NCI-H345 treated with DMSO at 0.1 percent for 48 hours (cell line): ENCODE data around the gene ZNF75A.
"Not testable (repeated sequence)": the region's sequence is repeated elsewhere in the genome, so short reads cannot be mapped to it uniquely, and the experiment has no call there.

ENCODE experiments used
- DNase-seq: peaks from one replicate; lab custom pipeline; 2025; ENCODE audit not compliant: unreplicated experiment; lab: John Stamatoyannopoulos, UW

ZNF75A gene

GRCh38 chr16:3305109-3306068 is at the start of gene ZNF75A, which contains the start of gene TIGD7:
Gene ZNF75A (plus strand): TSS chr16:3305497. CDS start chr16:3308429, 2,932 bp downstream.
Gene TIGD7 (minus strand): TSS chr16:3305430. CDS start chr16:3300614, 4,816 bp downstream.
- peak; percentile 50 for DNase-seq

- DNase-seq, result no peak
These were observed 49.0 kb upstream of the ZNF75A start, which contains the start of gene MEFV for GRCh38 chr16:3256146-3256865. Gene MEFV (minus strand): TSS chr16:3256633. CDS start chr16:3256587, 46 bp downstream.

GRCh38 chr16:3256866-3257465 is 48.3 kb upstream of the ZNF75A start:
- DNase-seq, result no peak

DNA sequence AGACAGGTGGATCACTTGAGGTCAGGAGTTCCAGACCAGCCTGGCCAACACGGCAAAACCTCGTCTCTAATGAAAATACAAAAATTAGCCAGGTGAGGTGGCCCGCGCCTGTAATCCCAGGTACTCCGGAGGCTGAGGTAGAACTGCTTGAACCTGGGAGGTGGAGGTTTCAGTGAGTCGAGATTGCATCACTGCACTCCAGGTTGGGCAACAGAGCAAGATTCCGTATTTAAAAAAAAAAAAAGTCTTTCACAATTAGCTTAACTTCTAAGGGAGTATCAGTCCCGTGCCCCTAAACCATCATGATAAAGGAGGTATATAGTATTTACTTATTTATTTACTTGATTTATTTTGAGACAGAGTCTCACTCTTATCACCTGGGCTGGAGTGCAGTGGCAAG is 45.5 kb upstream of the ZNF75A start:
- no peak for DNase-seq

DNA sequence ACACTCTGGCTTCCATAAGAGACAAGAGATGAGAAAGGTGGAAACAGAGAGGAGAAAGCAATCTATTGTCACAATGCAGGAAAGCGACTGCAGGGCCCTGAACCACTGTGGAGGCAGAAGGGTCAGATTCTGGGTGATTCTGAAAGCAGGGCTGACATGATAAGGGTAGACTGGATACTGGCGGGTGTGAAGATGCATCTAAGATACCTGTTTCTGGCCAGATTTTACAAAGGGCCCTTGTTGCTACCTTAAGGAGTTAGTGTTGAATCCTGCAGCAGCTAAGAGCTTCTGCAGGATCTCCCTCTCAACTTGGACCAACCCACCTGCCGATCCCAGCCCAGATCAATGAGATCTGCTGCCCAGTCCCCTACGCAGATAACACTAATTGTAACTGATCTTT is 42.8 kb upstream of the ZNF75A start:
- no peak for DNase-seq

GRCh38 chr16:3264137-3265036 is 40.9 kb upstream of the ZNF75A start:
- peak; percentile 98 for DNase-seq

DNA sequence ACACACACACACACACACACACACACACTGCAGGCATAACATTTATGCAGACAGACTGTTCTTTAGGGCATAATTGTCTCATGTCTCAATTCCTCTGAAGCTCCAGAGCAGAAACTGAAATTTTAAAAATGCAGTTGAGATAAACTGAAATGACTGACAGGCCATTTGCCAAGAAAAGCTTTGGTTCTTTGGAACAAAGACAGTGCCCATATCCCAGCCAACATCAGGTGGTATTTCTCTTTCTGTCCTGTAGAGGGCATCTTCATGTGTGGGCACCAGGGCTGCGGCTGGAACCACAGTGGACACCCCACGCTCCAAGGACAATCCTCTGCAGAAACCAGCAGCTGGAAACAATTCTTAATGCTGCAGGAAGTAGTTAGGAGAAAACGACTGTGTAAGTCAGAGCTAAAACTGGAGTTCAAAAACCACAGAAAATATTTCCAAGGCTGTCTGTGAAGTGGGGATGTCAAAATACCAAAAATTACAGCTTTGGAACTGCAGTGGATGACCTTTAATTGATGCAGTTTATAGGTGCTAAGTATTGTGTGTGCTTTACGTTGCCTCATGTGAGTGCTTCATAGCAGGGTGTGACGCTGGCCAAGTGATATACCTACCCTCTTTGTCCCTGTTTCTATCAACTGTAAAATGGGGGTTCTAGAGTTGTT is 38.3 kb upstream of the ZNF75A start:
- peak; percentile 15 for DNase-seq

GRCh38 chr16:3268294-3268693 is 37.0 kb upstream of the ZNF75A start:
- no peak for DNase-seq

DNA sequence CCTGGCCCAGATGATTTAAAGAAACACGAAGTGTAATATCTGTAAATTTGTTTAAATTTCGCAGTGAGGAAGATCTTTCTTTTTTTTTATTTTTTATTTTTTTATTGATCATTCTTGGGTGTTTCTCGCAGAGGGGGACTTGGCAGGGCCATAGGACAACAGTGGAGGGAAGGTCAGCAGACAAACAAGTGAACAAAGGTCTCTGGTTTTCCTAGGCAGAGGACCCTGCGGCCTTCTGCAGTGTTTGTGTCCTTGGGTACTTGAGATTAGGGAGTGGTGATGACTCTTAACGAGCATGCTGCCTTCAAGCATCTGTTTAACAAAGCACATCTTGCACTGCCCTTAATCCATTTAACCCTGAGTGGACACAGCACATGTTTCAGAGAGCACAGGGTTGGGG is 34.6 kb upstream of the ZNF75A start:
- DNase-seq, result not testable (repeated sequence)

- not testable (repeated sequence) for DNase-seq
These were observed 34.0 kb upstream of the ZNF75A start for GRCh38 chr16:3271281-3271680.

GRCh38 chr16:3274490-3274889 is 30.8 kb upstream of the ZNF75A start:
- DNase-seq, result no peak

DNA sequence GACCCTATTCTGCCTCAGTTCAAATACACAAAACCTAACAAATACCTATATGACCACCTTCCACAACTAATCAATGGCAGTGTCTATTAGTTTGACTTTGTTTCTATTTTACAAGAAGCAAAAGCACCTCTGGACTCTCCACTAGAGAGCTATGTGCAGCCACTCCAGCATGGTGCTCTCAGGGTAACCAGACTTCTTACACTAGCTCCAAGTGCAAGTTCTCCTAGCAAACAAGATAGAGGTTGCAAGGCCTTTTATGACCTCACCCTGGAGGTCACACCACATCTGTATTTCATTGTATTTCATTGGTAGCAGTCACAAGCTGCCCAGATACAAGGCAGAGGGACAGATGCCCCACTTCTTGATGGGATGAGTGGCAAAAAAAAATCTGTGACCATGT is 30.4 kb upstream of the ZNF75A start:
- DNase-seq, result no peak

- no peak for DNase-seq
These were observed 28.6 kb upstream of the ZNF75A start for GRCh38 chr16:3276679-3277078.

- no peak for DNase-seq
These were observed 24.0 kb upstream of the ZNF75A start for GRCh38 chr16:3281222-3281820.

DNA sequence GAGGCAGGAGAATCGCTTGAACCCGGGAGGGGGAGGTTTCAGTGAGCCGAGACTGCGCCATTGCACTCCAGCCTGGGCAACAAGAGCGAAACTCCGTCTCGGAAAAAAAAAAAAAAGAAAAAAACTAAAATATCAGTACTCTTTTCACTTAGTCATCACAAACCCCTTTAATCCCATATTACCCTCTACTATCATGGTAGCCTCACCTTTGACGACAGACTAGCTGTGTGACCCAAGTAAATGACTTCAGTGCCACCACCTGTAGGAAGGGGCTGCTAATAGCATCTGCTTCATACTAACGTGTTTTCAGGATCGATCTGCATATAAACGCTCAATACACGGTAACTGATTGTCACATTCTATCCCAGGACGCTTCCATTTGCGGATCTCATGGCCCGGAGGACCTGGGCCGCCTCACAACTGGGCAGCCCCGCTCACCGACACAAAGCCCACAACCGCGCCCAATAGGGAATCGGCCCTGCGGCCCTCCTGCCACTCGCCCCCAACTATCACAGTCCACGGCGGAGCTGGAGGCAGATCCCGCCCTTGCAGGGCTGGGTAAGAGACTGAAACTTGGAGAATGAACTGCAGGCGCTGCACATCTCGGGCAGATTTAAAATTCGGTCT is 23.1 kb upstream of the ZNF75A start:
- peak; percentile 62 for DNase-seq

DNA sequence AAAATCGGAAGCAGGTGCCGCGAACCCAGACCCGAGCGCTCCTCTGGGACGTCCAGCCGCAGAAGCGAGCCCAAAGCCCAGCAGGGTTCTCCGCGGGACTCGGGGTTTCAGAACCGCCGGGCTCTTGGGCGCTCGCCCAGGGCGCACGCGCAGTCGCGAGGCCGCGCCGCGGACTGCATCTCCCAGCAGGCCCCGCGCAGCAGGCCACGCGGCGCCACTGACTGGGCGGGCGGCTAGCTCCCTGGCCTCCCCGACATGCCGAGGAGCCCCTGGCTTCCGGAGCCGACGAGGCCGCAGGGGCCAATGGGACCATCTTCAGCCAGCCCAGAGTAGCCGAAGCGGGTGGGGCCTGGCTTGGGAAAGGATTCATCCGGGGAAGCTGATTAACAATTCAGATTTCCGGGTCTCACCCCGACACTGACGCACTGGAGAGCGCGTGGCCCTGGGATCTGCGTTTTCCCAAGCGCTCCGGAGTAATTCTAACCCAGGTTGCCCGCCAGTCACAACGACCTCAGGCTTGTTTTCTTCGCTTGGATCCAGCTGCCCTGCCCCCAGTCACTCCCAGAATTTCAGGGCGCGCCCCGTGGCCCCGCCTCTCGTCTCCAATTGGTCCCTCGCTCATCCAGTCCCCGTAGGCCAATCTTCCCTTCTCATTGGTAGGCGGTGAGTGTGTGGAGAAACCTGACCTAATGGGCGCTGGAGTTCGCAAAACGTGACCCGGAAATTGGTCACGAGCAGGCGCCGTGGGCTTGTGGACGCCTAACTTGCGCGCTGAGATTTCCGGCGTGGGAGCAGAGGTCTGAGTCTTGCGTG is 22.4 kb upstream of the ZNF75A start, which contains the start of gene ZNF263:
TSS of gene ZNF263 (plus strand) at position 762 of the 813 bp plus-strand sequence. CDS start 328 bp downstream, outside the sequence.
- DNase-seq, result peak; percentile 94

- no peak for DNase-seq
These were observed 21.5 kb upstream of the ZNF75A start for GRCh38 chr16:3283543-3284447.
